ENCODE data around the gene TEKTIP1.

Gene TEKTIP1

DNA sequence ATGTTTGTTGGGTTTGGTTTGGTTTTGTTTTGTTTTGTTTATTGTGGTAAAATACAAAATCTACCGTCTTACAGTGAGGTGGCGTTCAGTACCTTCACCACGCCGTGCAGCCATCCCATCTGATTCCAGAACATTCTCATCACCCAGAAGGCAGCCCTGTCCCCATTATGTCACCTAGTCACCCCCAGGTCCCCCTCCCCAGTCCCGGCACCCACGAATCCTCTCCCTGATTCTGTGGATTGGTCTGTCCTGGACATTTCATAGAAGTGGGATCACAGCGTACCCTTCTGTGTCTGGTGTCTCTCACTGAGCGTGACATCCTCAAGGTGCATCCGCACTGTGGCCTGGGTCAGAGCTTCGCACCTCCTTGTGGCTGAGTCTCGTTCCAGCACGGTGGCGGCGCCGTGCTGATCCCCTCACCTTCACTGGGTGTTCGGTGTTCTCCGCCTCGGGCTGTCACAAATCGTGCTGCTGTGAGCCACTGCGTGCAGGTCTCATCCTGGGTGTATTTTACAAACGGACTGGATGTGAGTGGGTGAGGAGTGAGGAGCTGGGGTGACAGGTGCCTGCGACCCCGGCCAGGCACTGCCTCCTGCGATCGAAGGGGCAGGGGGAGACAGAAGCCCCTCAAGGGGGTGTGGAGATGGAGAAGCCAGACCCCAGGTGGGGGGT, 580 bp upstream of the TEKTIP1 start:
- DNase-seq: no peak

- DNase-seq: no peak
Observed at GRCh38 chr19:3539756-3540118, 763 bp downstream of the TEKTIP1 start.

DNA sequence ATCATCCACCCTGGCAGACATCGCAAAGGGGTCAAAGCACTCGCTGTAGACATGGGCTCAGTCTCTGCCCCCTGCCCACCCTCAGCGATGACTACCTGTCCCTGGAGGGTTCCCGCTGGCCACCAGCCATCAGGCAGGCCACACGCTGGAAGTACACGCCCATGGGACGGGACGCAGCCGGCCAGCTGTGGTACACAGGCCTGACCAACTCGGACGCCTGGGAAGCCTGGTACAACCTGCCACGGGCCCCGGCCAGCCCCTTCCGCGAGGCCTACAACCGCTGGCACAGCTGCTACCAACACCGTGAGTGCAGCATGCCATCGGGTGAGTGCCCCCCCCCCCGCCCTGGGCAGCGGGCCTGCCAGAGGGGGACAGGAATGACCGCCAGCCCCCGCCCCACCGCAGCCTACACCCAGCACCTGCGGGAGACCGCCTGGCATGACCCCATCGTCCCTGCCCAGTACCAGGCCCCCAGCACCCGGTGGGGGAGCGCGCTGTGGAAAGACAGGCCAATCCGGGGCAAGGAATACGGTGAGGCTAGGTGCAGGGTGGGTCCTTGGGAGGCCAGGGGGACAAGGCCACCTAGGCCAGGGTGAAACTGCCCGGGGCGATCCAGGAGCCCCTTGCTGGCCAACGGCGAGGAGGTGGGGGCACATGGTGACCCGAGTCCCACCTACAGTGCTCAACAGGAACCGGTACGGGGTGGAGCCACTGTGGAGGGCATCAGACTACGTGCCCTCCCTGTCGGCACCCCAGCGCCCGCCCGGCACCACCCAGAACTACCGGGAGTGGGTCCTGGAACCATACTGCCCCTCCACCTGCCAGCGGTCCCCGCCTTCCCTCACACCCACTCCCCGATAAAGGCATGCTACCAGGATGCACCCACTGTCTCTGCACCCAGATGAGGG, 4.4 kb downstream of the TEKTIP1 start:
- no peak for DNase-seq

- DNase-seq: no peak
Observed at GRCh38 chr19:3544058-3544376, 5.0 kb downstream of the TEKTIP1 start.

- peak in 1 of 2 experiments; percentile 12 for DNase-seq
Observed at GRCh38 chr19:3544742-3545668, 6.0 kb downstream of the TEKTIP1 start.

GRCh38 chr19:3545669-3546034, 6.7 kb downstream of the TEKTIP1 start:
- no peak for DNase-seq

GRCh38 chr19:3546119-3546518, 7.1 kb downstream of the TEKTIP1 start:
- no peak for DNase-seq

GRCh38 chr19:3547301-3547731, 8.3 kb downstream of the TEKTIP1 start:
- no peak for DNase-seq

DNA sequence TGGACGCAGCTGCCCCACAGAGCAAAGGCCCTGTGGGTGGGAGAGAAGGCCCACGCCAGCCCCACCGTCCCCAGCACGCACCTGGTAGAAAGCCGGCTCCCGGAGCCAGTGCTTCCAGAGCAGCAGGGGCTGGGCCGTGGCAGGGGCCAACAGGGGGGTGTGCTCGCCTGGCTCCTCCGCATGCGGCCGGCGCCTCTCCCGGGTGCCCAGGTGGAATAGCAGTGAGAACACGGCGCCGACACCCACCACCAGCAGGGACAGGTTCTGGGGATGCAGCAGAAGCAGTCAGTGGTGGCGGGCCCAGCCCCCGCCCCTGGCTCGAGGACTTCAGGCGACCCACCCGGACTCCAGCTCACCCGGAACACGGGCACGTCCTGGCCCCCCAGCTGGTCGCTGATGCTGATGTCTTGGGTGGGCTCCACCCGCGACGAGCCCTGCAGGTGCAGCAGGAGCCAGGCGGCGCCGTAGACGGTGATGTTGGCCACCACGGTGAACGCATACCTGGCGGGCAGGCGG, 8.9 kb downstream of the TEKTIP1 start:
- no peak for DNase-seq

DNA sequence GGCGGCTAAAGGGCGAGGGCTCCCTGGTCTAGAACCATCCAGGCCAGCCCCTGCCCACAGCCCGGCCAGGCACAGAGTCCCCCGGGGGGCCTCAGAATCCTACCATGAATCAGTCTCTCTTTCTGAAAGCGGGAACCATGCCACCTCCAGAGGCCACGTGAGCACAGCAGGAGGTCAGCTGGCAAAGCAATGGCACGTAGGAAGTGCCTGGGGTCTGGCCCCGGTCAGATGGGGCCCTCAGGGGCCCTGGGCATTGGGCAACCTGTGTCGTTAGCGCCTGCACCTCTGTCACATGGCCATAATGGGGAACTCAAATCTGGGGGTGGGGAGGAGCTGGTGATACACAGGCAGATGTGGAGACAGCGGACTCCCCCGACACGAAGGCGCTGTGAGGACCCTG, 9.6 kb downstream of the TEKTIP1 start:
- no peak for DNase-seq

DNA sequence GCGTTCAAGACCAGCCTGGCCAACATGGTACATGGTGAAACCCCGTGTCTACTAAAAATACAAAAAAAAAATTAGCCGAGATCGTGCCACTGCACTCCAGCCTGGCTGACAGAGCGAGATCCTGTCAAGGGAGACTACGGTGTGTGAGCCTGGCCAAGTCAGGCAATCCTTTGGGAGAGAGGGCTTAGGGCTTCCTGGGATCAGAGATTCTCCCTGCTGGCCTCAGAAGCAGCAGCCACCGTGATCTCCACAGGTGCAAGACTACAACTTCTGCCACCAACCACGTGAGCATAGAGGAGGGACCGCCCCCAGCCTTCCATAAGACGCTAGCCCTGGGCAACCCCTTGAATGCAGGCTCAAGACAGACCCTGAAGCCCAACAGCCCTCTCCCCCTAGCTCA, 10.8 kb downstream of the TEKTIP1 start:
- no peak for DNase-seq

GRCh38 chr19:3550947-3551791, 12.2 kb downstream of the TEKTIP1 start:
- DNase-seq: no peak

DNA sequence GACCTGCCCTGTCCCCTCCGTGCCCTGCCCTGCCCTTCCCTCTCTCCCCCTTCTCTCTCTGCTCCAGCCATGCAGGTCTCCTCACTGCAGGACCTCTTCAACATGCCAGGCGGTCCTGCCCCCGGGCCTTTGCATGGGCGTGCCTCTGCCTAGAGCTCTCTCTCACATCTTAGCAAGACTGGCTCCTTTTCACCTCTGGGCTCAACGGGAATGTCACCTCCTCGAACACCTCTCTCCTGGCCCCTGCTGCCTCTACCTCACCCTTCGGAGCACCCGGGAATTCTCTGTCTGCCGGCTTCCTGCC, 12.8 kb downstream of the TEKTIP1 start:
- no peak for DNase-seq

DNA sequence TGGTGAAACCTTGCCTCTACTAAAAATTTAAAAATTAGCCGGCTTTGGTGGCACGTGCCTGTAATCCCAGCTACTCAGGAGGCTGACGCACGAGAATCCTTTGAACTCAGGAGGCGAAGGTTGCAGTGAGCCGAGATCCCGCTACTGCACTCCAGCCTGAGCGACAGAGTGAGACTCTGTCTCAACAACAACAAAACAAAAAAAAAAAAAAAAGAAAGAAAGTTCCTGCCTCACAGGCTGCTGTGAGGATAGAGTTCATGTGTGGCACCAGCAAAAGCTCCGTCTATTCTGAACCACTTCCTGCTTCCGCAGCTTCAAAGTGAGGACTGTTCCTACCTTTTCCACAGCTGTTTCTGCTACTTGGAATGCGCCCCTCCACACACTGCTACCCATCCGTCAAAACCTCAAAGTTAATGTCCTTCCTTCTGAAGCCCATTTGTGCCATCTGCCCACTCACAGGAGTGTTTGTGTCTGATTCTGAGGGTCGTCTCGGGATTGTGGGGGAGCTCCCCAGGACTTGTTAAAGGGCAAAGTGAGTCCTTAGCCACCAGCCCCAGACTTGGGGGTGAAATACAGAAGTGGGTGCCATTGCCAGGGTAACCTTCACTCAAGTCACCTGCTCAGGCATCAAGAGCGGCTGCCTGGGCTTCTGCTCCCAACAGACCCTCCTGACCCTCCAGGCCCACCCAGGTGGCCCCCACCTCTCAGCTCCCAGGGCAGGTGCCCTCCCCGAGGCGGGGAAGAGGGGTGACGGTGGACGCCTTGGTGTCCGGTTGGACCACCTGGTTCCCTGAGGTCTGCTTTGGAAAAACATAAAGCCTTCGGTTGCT, 15.5 kb downstream of the TEKTIP1 start:
- no peak for DNase-seq

GRCh38 chr19:3555653-3556422, 16.9 kb downstream of the TEKTIP1 start:
- no peak for DNase-seq

DNA sequence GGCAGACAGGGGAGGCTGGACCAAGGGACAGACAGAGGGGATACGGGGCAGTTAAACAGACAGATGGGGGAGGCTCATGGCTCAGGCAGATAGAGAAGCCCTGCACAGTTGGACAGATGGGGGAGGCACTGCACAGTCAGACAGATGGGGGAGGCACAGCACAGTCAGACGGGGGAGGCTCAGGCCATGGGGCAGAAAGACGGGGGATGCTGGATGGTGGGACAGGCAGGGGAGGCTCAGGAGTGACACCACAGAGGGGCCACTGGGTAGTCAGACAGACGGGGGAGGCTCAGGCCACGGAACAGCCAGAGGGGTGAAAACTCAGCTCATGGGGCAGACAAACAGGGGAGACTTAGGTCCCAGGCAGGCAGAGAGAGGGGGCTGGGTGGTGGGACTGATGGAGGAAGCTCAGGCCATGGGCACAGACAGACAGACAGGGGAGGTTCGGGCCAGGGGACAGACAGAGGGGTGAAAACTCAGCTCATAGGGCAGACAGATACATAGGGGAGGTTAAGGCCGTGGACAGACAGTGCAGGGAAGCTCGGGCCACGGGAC, 17.5 kb downstream of the TEKTIP1 start:
- DNase-seq: no peak

GRCh38 chr19:3556978-3557460, 18.0 kb downstream of the TEKTIP1 start:
- peak in 1 of 2 experiments; percentile 19 for DNase-seq

- DNase-seq: peak; percentile 91 to 95
Observed at GRCh38 chr19:3557461-3558248, 18.7 kb downstream of the TEKTIP1 start, which contains the start of gene MFSD12. TSS of gene MFSD12 (minus strand) at chr19:3557586. CDS start at chr19:3557403, 183 bp downstream.

Data from NCI-H2081 (cell line).